Right hindlimb (tissue), 1 donor: Measurements from ENCODE around the gene ADRA1B.
"Not testable (repeated sequence)": the region's sequence is repeated elsewhere in the genome, so short reads cannot be mapped to it uniquely, and the experiment has no call there.

Experiments
- DNase-seq: peaks from one replicate; pipeline ENCODE4 v3.0.0-alpha.2; 2018

Gene ADRA1B

DNA sequence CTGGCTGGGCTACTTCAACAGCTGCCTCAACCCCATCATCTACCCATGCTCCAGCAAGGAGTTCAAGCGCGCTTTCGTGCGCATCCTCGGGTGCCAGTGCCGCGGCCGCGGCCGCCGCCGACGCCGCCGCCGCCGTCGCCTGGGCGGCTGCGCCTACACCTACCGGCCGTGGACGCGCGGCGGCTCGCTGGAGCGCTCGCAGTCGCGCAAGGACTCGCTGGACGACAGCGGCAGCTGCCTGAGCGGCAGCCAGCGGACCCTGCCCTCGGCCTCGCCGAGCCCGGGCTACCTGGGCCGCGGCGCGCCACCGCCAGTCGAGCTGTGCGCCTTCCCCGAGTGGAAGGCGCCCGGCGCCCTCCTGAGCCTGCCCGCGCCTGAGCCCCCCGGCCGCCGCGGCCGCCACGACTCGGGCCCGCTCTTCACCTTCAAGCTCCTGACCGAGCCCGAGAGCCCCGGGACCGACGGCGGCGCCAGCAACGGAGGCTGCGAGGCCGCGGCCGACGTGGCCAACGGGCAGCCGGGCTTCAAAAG lies 55.7 kb downstream of the ADRA1B start:
- no peak for DNase-seq

DNA sequence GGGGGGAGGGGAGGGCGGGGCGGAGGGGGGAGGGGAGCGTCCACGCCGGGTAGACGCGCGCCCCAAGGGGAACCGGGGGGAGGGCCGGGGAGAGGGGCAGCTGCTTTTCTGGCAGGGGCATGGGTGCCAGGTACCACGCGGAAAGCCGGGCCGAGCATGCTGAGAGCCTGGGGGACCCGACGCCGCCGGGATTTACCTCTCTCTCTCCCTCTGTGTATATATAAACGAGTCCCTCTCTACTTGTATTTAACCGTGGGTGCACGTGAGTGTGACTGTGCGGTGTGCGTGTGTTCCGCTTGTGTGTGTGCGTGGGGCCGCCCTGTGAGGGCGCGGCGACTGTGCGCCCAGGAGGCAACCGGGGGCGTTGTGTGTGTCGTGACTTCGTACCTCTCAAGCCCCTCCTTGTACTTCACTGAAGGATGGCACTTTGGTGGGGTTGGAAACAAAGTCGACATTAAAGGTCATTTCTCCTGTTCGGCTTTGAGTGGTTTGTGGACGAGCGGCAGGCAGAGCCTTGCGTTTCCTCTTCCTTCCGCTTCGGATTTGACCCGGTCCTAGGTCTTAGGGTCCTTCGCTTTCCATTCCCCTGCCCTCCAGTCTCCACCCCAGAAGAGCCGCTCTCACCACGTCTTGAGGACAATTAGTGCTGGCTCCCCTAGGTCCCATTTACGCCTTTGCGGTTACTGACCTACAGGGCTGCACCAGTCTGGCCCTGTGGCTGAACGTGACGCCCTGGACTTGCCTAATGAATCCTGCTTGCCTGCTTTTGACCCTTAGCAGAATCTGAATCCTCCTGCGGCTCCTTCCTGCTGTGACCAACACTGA lies 56.5 kb downstream of the ADRA1B start:
- DNase-seq, result no peak

GRCh38 chr5:159975462-159976019 lies 59.3 kb downstream of the ADRA1B start:
- peak; percentile 45 for DNase-seq

DNA sequence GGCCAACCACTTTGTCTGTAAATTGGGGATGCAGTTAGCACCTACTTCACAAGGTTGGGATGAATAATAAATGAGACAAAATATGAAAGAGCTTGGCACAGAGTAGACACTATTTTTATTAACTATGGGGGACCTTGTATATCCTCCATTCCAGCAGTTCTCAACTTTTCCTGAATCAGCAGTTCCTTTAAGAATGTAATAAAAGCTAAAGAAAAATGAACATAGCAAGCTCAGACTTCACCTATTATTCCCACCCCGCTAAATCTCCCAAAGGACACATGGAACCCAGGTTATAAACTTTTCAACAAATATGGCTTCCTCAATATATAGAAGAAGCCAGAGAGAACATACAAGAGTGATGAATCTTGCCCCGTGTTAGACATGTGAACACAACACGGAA lies 60.6 kb downstream of the ADRA1B start:
- DNase-seq, result no peak

- DNase-seq, result no peak
These were observed 62.1 kb downstream of the ADRA1B start for GRCh38 chr5:159978358-159978757.

- no peak for DNase-seq
These were observed 66.3 kb downstream of the ADRA1B start for GRCh38 chr5:159982421-159983173.

DNA sequence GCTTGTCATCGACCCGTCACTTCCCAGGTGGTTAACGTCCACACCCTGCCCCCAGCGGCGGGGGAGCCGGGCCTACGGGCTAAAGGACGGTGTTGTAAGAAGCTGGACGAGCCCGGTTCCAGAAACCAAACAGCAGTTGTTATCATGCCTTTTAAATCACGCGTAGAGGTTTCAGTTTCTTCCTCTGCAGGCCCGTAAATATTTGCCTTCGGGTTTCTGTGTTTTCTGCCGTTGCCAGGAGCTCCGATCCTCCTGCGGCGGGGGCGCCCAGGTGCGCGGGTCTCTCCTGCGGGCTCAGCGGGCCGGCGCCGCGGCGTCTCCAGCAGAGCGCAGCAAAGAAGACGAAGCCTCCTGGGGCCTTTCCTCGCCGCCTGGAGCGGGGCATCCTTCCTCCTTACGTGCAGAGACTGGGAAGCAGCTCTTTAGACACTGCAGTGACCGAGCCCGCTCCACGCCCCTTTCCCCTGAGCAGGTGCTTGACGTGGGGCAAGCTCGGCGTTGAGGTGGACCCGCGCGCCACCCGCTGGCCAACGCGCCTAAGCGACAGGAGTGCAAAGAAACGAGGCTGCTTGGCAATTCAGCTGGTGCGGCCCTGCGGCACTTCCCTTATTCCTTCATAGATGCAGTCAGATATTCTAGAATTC lies 70.9 kb downstream of the ADRA1B start:
- peak; percentile 68 for DNase-seq

DNA sequence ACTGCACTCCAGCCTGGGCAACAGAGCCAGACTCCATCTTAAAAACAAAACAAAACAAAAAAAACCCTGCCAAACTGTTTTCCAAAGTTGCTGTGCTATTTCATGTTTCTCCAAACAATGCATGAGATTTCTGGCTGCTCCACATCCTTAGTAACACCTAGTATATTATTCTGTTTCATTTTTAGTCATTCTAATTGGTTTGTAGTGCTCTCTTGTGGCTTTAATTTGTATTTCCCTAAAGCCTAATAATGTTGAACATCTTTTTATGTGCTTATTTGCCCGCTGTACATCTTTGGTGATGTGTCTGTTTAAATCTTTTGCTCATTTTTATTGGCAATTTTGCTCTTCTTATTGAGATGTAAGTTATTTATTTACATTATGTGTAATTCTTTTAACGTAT lies 74.2 kb downstream of the ADRA1B start:
- no peak for DNase-seq

- DNase-seq, result no peak
These were observed 76.3 kb downstream of the ADRA1B start for GRCh38 chr5:159992566-159992965.

- no peak for DNase-seq
These were observed 76.9 kb downstream of the ADRA1B start for GRCh38 chr5:159993194-159993593.

- no peak for DNase-seq
These were observed 79.6 kb downstream of the ADRA1B start for GRCh38 chr5:159995907-159996306.

DNA sequence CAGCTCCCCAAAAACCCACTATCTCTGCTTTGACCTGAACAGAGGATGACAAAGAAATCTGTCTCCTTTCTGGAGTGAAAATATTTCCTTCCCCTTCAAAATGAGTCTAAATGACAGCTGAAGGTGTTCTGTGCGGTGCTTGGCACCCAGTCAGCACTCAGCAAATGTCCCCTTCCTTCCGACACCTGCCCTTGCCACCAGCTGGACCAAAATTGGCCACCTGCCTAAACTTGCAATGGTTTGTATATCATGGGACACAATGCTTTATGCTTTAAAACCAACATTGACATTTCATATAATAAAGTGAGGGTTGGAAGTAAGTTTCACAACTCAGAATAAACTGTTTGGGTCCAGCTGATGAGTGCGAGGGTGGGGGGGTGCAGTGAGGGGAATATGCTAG lies 85.2 kb downstream of the ADRA1B start:
- DNase-seq, result no peak

GRCh38 chr5:160007514-160007913 lies 91.2 kb downstream of the ADRA1B start:
- no peak for DNase-seq

DNA sequence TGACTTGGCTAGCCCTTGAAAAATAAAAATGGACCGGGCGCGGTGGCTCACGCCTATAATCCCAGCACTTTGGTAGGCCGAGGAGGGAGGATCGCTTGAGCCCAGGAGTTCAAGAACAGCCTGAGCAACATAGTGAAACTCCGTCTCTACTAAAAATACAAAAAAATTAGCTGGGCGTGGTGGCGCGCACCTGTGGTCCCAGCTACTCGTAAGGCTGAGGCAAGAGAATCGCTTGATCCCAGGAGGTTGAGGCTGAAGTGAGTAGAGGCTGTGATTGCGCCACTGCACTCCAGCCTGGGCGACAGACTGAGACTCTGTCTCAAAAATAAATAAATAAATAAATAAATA lies 92.2 kb downstream of the ADRA1B start:
- DNase-seq, result not testable (repeated sequence)

- peak; percentile 97 for DNase-seq
These were observed 92.8 kb downstream of the ADRA1B start, which contains the start of gene TTC1 for GRCh38 chr5:160008877-160009590. Gene TTC1 (plus strand): TSS chr5:160009139. CDS start chr5:160010529, 1,390 bp downstream.

DNA sequence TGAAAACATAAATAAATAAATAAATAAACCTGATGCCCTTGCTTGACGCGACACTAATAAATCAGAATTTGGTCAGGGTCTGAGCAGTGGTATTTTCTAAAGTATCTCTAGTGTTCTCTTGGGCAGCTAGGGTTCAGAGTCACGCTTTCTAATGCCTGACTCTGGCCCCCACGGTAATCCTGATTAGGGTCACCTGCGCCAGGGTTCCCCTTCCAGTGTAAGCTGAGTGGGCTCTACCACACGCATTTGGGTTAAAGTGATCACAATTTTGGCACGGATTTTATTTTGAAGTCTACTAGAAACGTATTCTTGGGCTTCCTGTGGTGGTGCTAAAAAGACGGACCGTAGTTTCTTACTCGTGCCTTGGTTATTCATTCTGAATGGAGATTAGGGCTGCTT lies 93.3 kb downstream of the ADRA1B start:
- no peak for DNase-seq

GRCh38 chr5:160011471-160011870 lies 95.2 kb downstream of the ADRA1B start:
- no peak for DNase-seq

- DNase-seq, result not testable (repeated sequence)
These were observed 97.9 kb downstream of the ADRA1B start for GRCh38 chr5:160014197-160014596.

- no peak for DNase-seq
These were observed 102.8 kb downstream of the ADRA1B start for GRCh38 chr5:160018945-160019625.

DNA sequence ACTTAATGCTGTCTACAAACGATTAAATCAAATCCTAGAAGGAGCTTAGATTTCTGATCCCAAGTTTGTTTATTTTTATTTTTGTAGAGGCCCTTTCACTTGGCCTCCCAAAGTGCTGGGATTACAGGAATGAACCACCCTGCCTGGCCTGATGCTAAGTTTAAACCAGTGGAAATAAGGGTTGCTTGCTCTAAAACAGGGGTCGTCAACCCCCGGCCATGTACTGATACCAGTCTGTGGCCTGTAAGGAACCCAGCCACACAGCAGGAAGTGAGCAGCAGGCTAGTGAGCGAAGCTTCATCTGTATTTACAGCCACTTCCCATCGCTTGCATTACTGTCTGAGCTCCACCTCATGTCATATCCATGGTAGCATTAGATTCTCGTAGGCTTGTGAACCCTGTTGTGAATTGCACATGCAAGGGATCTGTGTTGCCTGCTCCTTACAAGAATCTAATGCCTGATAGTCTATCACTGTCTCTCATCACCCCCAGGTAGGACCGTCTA lies 104.0 kb downstream of the ADRA1B start:
- DNase-seq, result no peak

- no peak for DNase-seq
These were observed 104.7 kb downstream of the ADRA1B start for GRCh38 chr5:160020964-160021363.
